Ovary (tissue), 9 donors: ENCODE measurements around the gene FOXI1. TPM values are rescaled to one million over a fixed set of nuclear protein-coding genes. Genes with fewer than 3 reads are reported as not detected.

Experiments
- DNase-seq, 5 donors: peaks; one replicate each; pipeline ENCODE4 v3.0.0-alpha.2; 2019 to 2020
- H3K27ac ChIP-seq, 2 donors: fragments of 200-600 bp; one replicate each; pipeline versions ENCODE4 v1.5.1 to v1.8.0; 2019 to 2022
- H3K27me3 ChIP-seq: fragments of 200-600 bp; one replicate; pipeline ENCODE4 v1.8.0; 2022
- H3K36me3 ChIP-seq: fragments of 200-600 bp; sonication (generic); one replicate; pipeline ENCODE4 v1.5.1; 2019
- H3K4me1 ChIP-seq: one replicate; pipeline ENCODE4 v1.8.1; 2013; ENCODE audit warnings: mild to moderate bottlenecking, moderate library complexity; ENCODE audit not compliant: insufficient read depth
- H3K4me3 ChIP-seq: fragments of 200-600 bp; sonication (generic); one replicate; pipeline ENCODE4 v1.5.1; 2017
- H3K9me3 ChIP-seq, 2 donors: fragments of 200-600 bp in 1 of 2; sonication (generic) in 1 of 2; one replicate each; pipeline versions ENCODE4 v1.5.1 to v1.8.1; 2013 to 2019; ENCODE audit warnings: mild to moderate bottlenecking in 1 of 2, moderate library complexity in 1 of 2
- EP300 ChIP-seq: sonication (generic); formaldehyde crosslinking; IDR thresholded peaks from one replicate; pipeline ENCODE4 v1.6.1; 2017; ENCODE audit warnings: antibody characterized with exemption
- POLR2A ChIP-seq: fragments of 450-650 bp; IDR thresholded peaks from one replicate; pipeline ENCODE4 v1.6.1; 2017; ENCODE audit warnings: antibody characterized with exemption, mild to moderate bottlenecking, moderate library complexity
- WGBS, 3 donors: extraction: QIAGEN DNeasy Blood & Tissue Kit in 1 of 3; methylation state at CpG; one replicate each; pipeline versions ENCODE4 v1.1.5 to v1.1.7; 2013 to 2017; 5-methylcytosine and 5-hydroxymethylcytosine counted together
- intact Hi-C, 4 donors: fragments of 100-400 bp; cut with DNase I; formaldehyde crosslinking; loops; one replicate each; pipeline versions ENCODE4 v1.11.0 to v1.15.1; 2022 to 2023
- polyA plus RNA-seq, 2 donors: library from polyadenylated mRNA; stranded (reverse); fragments of 200-250 nt in 1 of 2; fragments of 350-450 nt in 1 of 2; fragmentation: Illumina TruSeq in 1 of 2; extraction: RNeasy Lipid Tissue Mini Kit (QIAGEN cat#74804) in 1 of 2; gene quantifications; one replicate each; pipeline ENCODE4 v1.2.3, GENCODE V29; 2013 to 2014
- total RNA-seq, 7 donors: library from RNA; depleted of rRNA in 2 of 7; stranded (reverse); fragments of >200 nt in 2 of 7; fragmentation: NEBNext Ultra II Directional in 3 of 7; extraction: Animal tissue kit (Norgen Biotek cat#: 25700) in 3 of 7; gene quantifications; one replicate each; pipeline versions ENCODE4 v1.1.0 to v1.2.4, GENCODE V29; 2016 to 2023
- TF ChIP-seq, protein P1 (sequence below), 3 donors: fragments of 450-650 bp in 2 of 3; fragments of 200-600 bp in 1 of 3; IDR thresholded peaks; one replicate each; pipeline versions ENCODE4 v1.5.1 to v1.8.0; 2016 to 2022; ENCODE audit warnings: antibody characterized with exemption in 3 of 3, mild to moderate bottlenecking in 1 of 3
- donor health status: DM: no; HTN: no; CAD: no; lungs with moderate emphysema.
- donor health status: DM: no; HTN: no; CAD: no.
- donor health status: Bipolar disorder and iron deficiency.
- donor health status: DM: yes; HTN: yes; CAD: no.
- donor health status: DM: no; HTN: no; CAD: no.
- donor health status: DM: yes; HTN: yes; CAD: no.

Gene FOXI1
- total and polyA plus RNA-seq, 9 donors = not detected

DNA sequence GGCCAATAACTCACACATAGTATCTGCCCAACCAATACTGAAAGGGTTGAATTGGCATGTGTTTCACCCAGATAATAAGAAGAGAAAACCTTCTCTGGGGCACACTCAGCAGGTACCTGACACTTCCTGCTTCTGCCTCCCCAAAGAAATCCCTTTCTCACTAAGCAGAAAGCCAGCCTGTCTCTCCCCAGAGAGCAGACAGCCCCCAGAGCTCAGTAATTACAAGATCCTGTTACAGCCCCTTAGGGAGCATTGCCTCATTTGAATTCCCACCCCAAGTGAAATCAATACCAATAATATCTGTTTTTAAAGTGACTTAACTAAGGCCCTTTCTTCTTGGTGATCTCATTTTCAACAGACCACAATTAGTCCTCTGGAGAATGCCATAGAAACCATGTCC lies 38.5 kb upstream of the FOXI1 start:
- H3K9me3 ChIP-seq = no peaks in the 10 kb centered on the region
- H3K4me3 ChIP-seq = no peak overlapping the region
- TF ChIP-seq, protein P1, sequence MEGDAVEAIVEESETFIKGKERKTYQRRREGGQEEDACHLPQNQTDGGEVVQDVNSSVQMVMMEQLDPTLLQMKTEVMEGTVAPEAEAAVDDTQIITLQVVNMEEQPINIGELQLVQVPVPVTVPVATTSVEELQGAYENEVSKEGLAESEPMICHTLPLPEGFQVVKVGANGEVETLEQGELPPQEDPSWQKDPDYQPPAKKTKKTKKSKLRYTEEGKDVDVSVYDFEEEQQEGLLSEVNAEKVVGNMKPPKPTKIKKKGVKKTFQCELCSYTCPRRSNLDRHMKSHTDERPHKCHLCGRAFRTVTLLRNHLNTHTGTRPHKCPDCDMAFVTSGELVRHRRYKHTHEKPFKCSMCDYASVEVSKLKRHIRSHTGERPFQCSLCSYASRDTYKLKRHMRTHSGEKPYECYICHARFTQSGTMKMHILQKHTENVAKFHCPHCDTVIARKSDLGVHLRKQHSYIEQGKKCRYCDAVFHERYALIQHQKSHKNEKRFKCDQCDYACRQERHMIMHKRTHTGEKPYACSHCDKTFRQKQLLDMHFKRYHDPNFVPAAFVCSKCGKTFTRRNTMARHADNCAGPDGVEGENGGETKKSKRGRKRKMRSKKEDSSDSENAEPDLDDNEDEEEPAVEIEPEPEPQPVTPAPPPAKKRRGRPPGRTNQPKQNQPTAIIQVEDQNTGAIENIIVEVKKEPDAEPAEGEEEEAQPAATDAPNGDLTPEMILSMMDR (IDR thresholded peaks at IDR 0.05) = no peak
- TF ChIP-seq EP300 (no peak), POLR2A (no peak)
- H3K4me1 ChIP-seq = no peaks in the 10 kb centered on the region
- intact Hi-C loops = no loop called here
- H3K27ac ChIP-seq = no peak overlapping the region
- H3K36me3 ChIP-seq = no peaks in the 10 kb centered on the region
- DNase-seq = no peak
- no peaks in the 10 kb centered on the region for H3K27me3 ChIP-seq

DNA sequence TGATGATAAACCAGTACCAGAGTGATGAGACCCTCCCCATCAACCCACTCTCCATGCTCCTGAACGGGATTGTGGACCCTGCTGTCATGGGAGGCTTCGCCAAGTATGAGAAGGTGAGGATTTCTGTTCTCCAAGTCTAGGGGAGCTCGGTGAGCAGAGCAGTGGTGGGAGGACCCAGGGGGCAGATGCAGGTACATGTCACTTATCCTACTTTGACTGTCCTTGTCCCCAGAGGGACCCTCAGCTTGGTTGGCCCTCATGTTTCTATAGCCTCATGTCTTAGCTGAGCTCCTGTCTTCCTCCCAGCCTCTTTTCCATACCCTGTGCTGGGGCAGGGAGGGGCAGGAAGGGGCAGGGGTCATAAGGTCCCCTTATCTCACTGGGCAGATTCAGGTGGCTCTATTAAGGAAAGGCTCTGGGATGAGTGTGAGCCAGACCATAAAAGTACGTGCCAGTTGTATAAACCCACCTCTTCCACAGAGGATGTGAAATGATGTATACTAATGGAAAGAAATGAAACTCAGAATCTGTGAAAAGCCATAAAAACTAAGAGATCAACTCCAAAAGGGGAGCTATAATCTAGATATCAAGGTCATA lies 38.0 kb upstream of the FOXI1 start:
- H3K4me3 ChIP-seq = no peak overlapping the region
- TF ChIP-seq EP300 = no peak
- TF ChIP-seq, protein P1 (IDR thresholded peaks at IDR 0.05) = no peak
- no peak for TF ChIP-seq POLR2A
- H3K27me3 ChIP-seq = no peaks in the 10 kb centered on the region
- no peak overlapping the region for H3K27ac ChIP-seq
- no peak for DNase-seq
- 72 to 78% (median 74%) methylated on average over 4 of the region's 4 CpGs for WGBS, 3 donors
- no peaks in the 10 kb centered on the region for H3K4me1 ChIP-seq
- intact Hi-C loops = no loop called here
- no peaks in the 10 kb centered on the region for H3K36me3 ChIP-seq
- no peaks in the 10 kb centered on the region for H3K9me3 ChIP-seq

DNA sequence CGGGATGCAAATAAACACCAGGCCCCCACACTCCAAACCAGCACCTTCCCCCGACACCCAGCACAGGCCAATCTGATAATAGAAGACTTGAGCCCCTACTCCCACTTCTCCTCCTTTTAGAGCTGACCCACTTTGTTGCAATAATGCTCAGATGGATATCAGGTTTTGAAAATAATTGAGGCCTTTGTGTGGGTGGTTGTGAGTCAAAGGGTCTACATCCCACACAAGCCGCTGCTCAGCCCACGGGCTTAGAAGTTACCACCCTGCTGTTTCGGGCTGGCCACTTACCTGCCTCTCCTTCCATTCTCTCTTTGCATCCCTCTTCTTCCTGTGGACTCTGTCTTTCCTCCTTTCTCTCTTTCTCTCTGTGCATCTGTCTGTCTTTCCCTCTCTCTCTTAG lies 36.2 kb upstream of the FOXI1 start:
- H3K27me3 ChIP-seq = no peaks in the 10 kb centered on the region
- H3K36me3 ChIP-seq = no peaks in the 10 kb centered on the region
- DNase-seq = no peak
- no peaks in the 10 kb centered on the region for H3K9me3 ChIP-seq
- intact Hi-C loops = no loop called here
- no peak overlapping the region for H3K27ac ChIP-seq
- 49 to 70% (median 61%) methylated on average over 5 of the region's 5 CpGs for WGBS, 3 donors
- H3K4me3 ChIP-seq = no peak overlapping the region
- TF ChIP-seq, protein P1 (IDR thresholded peaks at IDR 0.05) = no peak
- no peak for TF ChIP-seq POLR2A
- no peak for TF ChIP-seq EP300
- no peaks in the 10 kb centered on the region for H3K4me1 ChIP-seq

DNA sequence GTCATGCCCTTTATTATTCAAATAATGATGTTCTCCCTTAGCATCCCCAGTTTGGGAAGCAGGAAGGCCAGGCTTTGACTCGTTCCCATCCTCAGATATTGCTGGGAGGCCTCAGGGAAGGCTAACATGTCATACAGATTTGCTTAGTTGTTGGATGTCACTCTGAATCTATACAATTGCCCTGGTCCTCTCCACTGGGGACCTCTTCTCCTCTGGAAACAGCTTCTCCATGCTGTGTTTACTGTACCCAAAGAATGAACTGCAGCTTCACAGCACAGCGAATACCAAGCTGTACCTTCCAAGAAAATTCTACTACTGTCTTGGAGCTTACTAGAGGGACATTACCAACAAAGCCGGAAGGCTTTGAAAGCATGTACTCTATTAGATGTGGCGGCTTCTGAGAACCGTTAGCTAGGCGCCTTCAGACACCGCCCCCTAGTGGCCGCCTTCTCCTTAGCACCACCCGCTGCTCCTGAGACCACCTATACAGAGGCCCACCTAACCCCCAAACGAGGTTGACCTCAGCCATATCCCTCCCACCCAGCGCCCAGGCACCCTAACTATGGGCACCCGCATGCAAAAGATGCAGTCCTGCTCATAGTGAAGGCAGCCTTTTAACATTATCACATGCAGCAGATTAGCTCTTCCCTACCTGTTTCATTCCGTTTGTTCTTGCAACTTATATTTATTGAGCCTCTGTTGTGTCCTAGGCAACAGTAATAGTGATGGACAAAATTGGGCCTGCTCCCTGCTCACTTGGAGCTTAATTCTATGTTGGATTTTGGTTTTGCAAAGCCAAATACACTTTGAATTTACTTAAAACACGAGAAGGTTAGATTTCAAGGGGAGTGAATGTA lies 34.9 kb upstream of the FOXI1 start:
- no peak for TF ChIP-seq POLR2A
- TF ChIP-seq, protein P1 (IDR thresholded peaks at IDR 0.05) = peak in 1 of 3 donors; percentile 14
- intact Hi-C loops = no loop called here
- Histone ChIP-seq H3K9me3 (no peaks in the 10 kb centered on the region), H3K27ac (no peak overlapping the region), H3K4me1 (no peaks in the 10 kb centered on the region), H3K36me3 (no peaks in the 10 kb centered on the region), H3K27me3 (no peaks in the 10 kb centered on the region), H3K4me3 (no peak overlapping the region)
- DNase-seq = peak in 1 of 5 donors; percentile 38
- WGBS, 3 donors = 33 to 46% (median 42%) methylated on average over 14 of the region's 14 CpGs
